K562 (cell line): ENCODE results near the gene ABCC5. TPM values are rescaled to one million over a fixed set of nuclear protein-coding genes. Genes with fewer than 3 reads are reported as not detected.

ENCODE experiments used
- ATAC-seq: fragments of 200-7000 bp; cut with Tn5 transposase; 3 replicates; pipeline ENCODE4 v1.9.1; 2020; ENCODE audit warnings: moderate library complexity
- BruUV-seq: library from RNA; stranded (reverse); fragments of 400-500 nt; replicated peaks from 2 replicates; lab custom pipeline; 2021; lab: Mats Ljungman, UMichigan
- CTCF ChIA-PET: fragments of 300-600 bp; formaldehyde crosslinking; extraction: SDS; loops from one replicate; lab custom pipeline; 2021; ENCODE audit warnings: low intra/inter-chr PET ratio; lab: Yijun Ruan, JAX
- POLR2A ChIA-PET: fragments of 300-600, 350-650 bp; sonication (Branson Sonifier 250); formaldehyde crosslinking; extraction: SDS; loops from one replicate; lab custom pipeline; 2021; ENCODE audit warnings: antibody characterized with exemption, inconsistent platforms; lab: Yijun Ruan, JAX
- DNase-seq, 4 experiments: peaks; one replicate each; pipeline versions ENCODE4 v3.0.0 to v3.0.0-alpha.2; 2011 to 2018; ENCODE audit warnings: low spot score in 3 of 4, mixed read lengths in 3 of 4; ENCODE audit errors: extremely low read depth in 1 of 4
- FAIRE-seq: peaks from 2 replicates; lab custom pipeline; 2011; peaks lifted over from hg19 to GRCh38; lab: Jason Lieb, UNC
- H2AFZ ChIP-seq: 2 replicates; pipeline ENCODE4 v1.6.0; 2011; ENCODE audit warnings: low read depth, low read length, control low read depth, inconsistent platforms
- H3K27ac ChIP-seq: fragments of 200-600 bp; 3 replicates; pipeline ENCODE4 v1.8.0; 2011; ENCODE audit warnings: low read depth, mild to moderate bottlenecking, control low read depth, inconsistent platforms, low read length, moderate library complexity, mixed read lengths; ENCODE audit errors: extremely low read depth
- H3K27me3 ChIP-seq, 2 experiments: fragments of 300-600 bp in 1 of 2; 2 replicates in 1 of 2; 3 replicates in 1 of 2; pipeline versions ENCODE4 v1.6.0 to v1.8.0; 2011; ENCODE audit warnings: inconsistent platforms in 2 of 2, low read length in 2 of 2, mild to moderate bottlenecking in 1 of 2, mixed read lengths in 1 of 2, moderate library complexity in 1 of 2; ENCODE audit not compliant: control insufficient read depth in 2 of 2, insufficient read depth in 2 of 2
- H3K36me3 ChIP-seq: fragments of 300-600 bp; 3 replicates; pipeline ENCODE4 v1.8.0; 2011; ENCODE audit warnings: mild to moderate bottlenecking, low read length, inconsistent platforms; ENCODE audit not compliant: control insufficient read depth, insufficient read depth
- H3K4me1 ChIP-seq, 2 experiments: fragments of 200-600 bp in 1 of 2; replicated peaks in 1 of 2; 2 replicates in 1 of 2; 3 replicates in 1 of 2; pipeline versions ENCODE4 v1.5.1 to v1.8.0; 2011; ENCODE audit warnings: inconsistent platforms in 2 of 2, low read length in 2 of 2, mild to moderate bottlenecking in 1 of 2, mixed read lengths in 1 of 2, moderate library complexity in 1 of 2; ENCODE audit not compliant: control insufficient read depth in 2 of 2, insufficient read depth in 2 of 2
- H3K4me2 ChIP-seq: 2 replicates; pipeline ENCODE4 v1.6.1; 2011; ENCODE audit warnings: low read length, control low read depth, inconsistent platforms, mixed read lengths; ENCODE audit not compliant: insufficient read depth
- H3K4me3 ChIP-seq: fragments of 200-600 bp; sonication (generic), shearing (Covaris generic); 2 replicates; pipeline ENCODE4 v1.5.1; 2016; ENCODE audit warnings: control low read depth, inconsistent platforms
- H3K79me2 ChIP-seq: fragments of 200-600 bp; 3 replicates; pipeline ENCODE4 v1.8.0; 2011; ENCODE audit warnings: low read length, inconsistent platforms; ENCODE audit not compliant: control insufficient read depth, insufficient read depth
- H3K9ac ChIP-seq, 2 experiments: 2 replicates each; pipeline versions ENCODE4 v1.6.0 to v1.6.1; 2011; ENCODE audit warnings: low read depth in 2 of 2, low read length in 2 of 2, control low read depth in 1 of 2, inconsistent platforms in 1 of 2, mild to moderate bottlenecking in 1 of 2, mixed read lengths in 1 of 2; ENCODE audit not compliant: insufficient read depth in 1 of 2
- H3K9me1 ChIP-seq: one replicate; pipeline ENCODE4 v1.6.0; 2011; ENCODE audit warnings: inconsistent platforms, mild to moderate bottlenecking, low read length, moderate library complexity; ENCODE audit not compliant: control insufficient read depth, insufficient read depth
- H3K9me3 ChIP-seq: replicated peaks from 2 replicates; pipeline ENCODE4 v1.5.1; 2011; ENCODE audit warnings: low read depth, low read length, inconsistent platforms; ENCODE audit not compliant: control insufficient read depth, insufficient read depth
- H4K20me1 ChIP-seq: replicated peaks from 2 replicates; pipeline ENCODE4 v1.6.1; 2011; ENCODE audit warnings: low read length, inconsistent platforms, mixed read lengths; ENCODE audit not compliant: control insufficient read depth, insufficient read depth
- DEAF1 ChIP-seq: fragments of 450-650 bp; formaldehyde crosslinking; IDR thresholded peaks from 2 replicates; pipeline ENCODE4 v1.4.0; 2020; ENCODE audit warnings: mild to moderate bottlenecking, moderate library complexity
- HMGN3 ChIP-seq: IDR thresholded peaks from 2 replicates; pipeline ENCODE4 v1.6.1; 2011; ENCODE audit warnings: borderline replicate concordance, low read depth, mild to moderate bottlenecking, mixed read lengths, low read length; ENCODE audit not compliant: insufficient read length; ENCODE audit errors: extremely low read depth
- HNRNPLL ChIP-seq: fragments of 200-400 bp; formaldehyde crosslinking; IDR thresholded peaks from 2 replicates; pipeline ENCODE4 v1.6.1; 2017; ENCODE audit warnings: low read length, low read depth, mild to moderate bottlenecking; ENCODE audit not compliant: poor library complexity, severe bottlenecking
- ILK ChIP-seq: fragments of 450-650 bp; IDR thresholded peaks from 2 replicates; pipeline ENCODE4 v1.6.1; 2016; ENCODE audit warnings: missing genetic modification characterization, low read depth, mild to moderate bottlenecking, missing compliant biosample characterization, moderate library complexity, borderline replicate concordance
- MCM7 ChIP-seq, 2 experiments: fragments of 450-650 bp; IDR thresholded peaks; 2 replicates each; pipeline ENCODE4 v1.6.1; 2016 to 2018
- NR2F6 ChIP-seq: fragments of 450-650 bp; formaldehyde crosslinking; IDR thresholded peaks from 2 replicates; pipeline ENCODE4 v1.4.0; 2020; ENCODE audit warnings: mild to moderate bottlenecking
- NR4A1 ChIP-seq, 2 experiments: fragments of 250-450 bp in 1 of 2; fragments of 450-650 bp in 1 of 2; sonication (Bioruptor Pico) in 1 of 2; IDR thresholded peaks; 2 replicates each; pipeline versions ENCODE4 v1.4.0 to v1.6.1; 2016 to 2020; ENCODE audit warnings: mild to moderate bottlenecking in 2 of 2, missing compliant biosample characterization in 1 of 2, missing genetic modification characterization in 1 of 2, moderate library complexity in 1 of 2
- OTX1 ChIP-seq: fragments of 450-650 bp; formaldehyde crosslinking; IDR thresholded peaks from 2 replicates; pipeline ENCODE4 v1.4.0; 2022; ENCODE audit warnings: mild to moderate bottlenecking
- SMARCE1 ChIP-seq: fragments of 450-650 bp; IDR thresholded peaks from 2 replicates; pipeline ENCODE4 v1.7.1; 2016; ENCODE audit warnings: mild to moderate bottlenecking
- TBL1XR1 ChIP-seq, 2 experiments: IDR thresholded peaks; 2 replicates each; pipeline ENCODE4 v1.6.1; 2012; ENCODE audit warnings: improper control_type of control experiment in 2 of 2, low read length in 2 of 2, mild to moderate bottlenecking in 1 of 2
- ZBTB5 ChIP-seq: fragments of 450-650 bp; IDR thresholded peaks from 2 replicates; pipeline ENCODE4 v1.6.1; 2017; ENCODE audit warnings: antibody characterized with exemption
- ZNF165 ChIP-seq: fragments of 250-450 bp; sonication (Bioruptor Pico); IDR thresholded peaks from 2 replicates; pipeline ENCODE4 v1.4.0; 2020; ENCODE audit warnings: borderline replicate concordance
- ZSCAN32 ChIP-seq: fragments of 450-650 bp; formaldehyde crosslinking; IDR thresholded peaks from 2 replicates; pipeline ENCODE4 v1.4.0; 2020; ENCODE audit warnings: mild to moderate bottlenecking, moderate library complexity
- WGBS: fragments of 100-300 bp; shearing (Covaris generic); methylation state at CpG from one replicate; pipeline ENCODE4 v1.1.6; 2016; ENCODE audit warnings: low coverage, mixed read lengths; ENCODE audit not compliant: insufficient coverage; ENCODE audit errors: missing lambda C conversion rate; 5-methylcytosine and 5-hydroxymethylcytosine counted together
- in situ Hi-C: fragments of 300-500 bp; cut with MboI; formaldehyde crosslinking; loops from 4 replicates; pipeline ENCODE4 v1.15.0; 2018; ENCODE audit warnings: inconsistent platforms, mixed read lengths
- intact Hi-C: fragments of 100-400 bp; cut with micrococcal nuclease; formaldehyde crosslinking; loops from 2 replicates; pipeline ENCODE4 v1.14.2; 2022
- polyA plus RNA-seq, 8 experiments: library from polyadenylated mRNA; depleted of rRNA in 4 of 8; stranded (reverse) in 5 of 8; unstranded in 3 of 8; fragments of >200 nt; fragmentation: Nextera tagmentation in 2 of 8; fragmentation: Illumina TruSeq in 1 of 8; extraction: Ambion mirVana in 2 of 8; extraction: Trizol in 1 of 8; gene quantifications; 2 replicates each; pipeline versions ENCODE4 v1.2.1 to v1.2.3, GENCODE V29; 2011 to 2014; ENCODE audit warnings: inconsistent platforms in 1 of 8, missing spikeins in 1 of 8
- total RNA-seq, 7 experiments: library from RNA; depleted of rRNA in 6 of 7; stranded (reverse); fragments of >200 nt in 6 of 7; fragmentation: Illumina TruSeq in 2 of 7; extraction: Trizol in 2 of 7; gene quantifications; 2 replicates each; pipeline versions ENCODE4 v1.2.1 to v1.2.3, GENCODE V29; 2011 to 2021; ENCODE audit warnings: low replicate concordance in 1 of 7
- TF ChIP-seq, protein P1 (sequence below): fragments of 450-650 bp; formaldehyde crosslinking; IDR thresholded peaks from 2 replicates; pipeline ENCODE4 v1.4.0; 2022; ENCODE audit warnings: missing genetic modification characterization
- TF ChIP-seq, protein P2 (sequence below): sonication (generic); formaldehyde crosslinking; IDR thresholded peaks from 2 replicates; pipeline ENCODE4 v1.8.1; 2023; ENCODE audit warnings: mild to moderate bottlenecking, missing genetic modification reagents

Gene ABCC5
- total and polyA plus RNA-seq, 9 of the 15 experiments (the other 6 are each of a cell fraction or from before 2014, with no cell fraction given), result 22.0 to 53.0 (median 41.9) TPM

GRCh38 chr3:183968666-183969245 lies 48.9 kb downstream of the ABCC5 start:
- ChIA-PET POLR2A (interaction anchor here (0.7 to 1.8 kb wide), 2 partner anchors 14 to 180 kb away, joined by 3 to 4 read pairs; no protein-coding TSS in a partner anchor), CTCF (no interaction called here)
- H3K36me3 ChIP-seq, result peaks cover 86% of the 10 kb centered on the region
- DNase-seq, result no peak
- no peak for ATAC-seq
- WGBS, result 83% methylated on average over 4 of the region's 4 CpGs
- no peak for FAIRE-seq
- no TSS peak for BruUV-seq
- no peak overlapping the region for H3K4me3 ChIP-seq
- intact Hi-C loops (no loop called here), in situ Hi-C loops (no loop called here)
- H3K27ac ChIP-seq, result no peak overlapping the region
- H3K79me2 ChIP-seq, result no peaks in the 10 kb centered on the region
- H2AFZ ChIP-seq, result no peak overlapping the region
- H3K9me3 ChIP-seq, result no peaks in the 10 kb centered on the region
- no peak overlapping the region for H3K9ac ChIP-seq
- H3K4me1 ChIP-seq, result no peaks in the 10 kb centered on the region
- no peaks in the 10 kb centered on the region for H3K9me1 ChIP-seq
- H3K4me2 ChIP-seq, result no peak overlapping the region
- H3K27me3 ChIP-seq, result no peaks in the 10 kb centered on the region
- no peaks in the 10 kb centered on the region for H4K20me1 ChIP-seq
- TF ChIP-seq HNRNPLL (no peak), DEAF1 (CRISPR knock-in tag) (no peak), ZNF165 (CRISPR knock-in tag) (no peak), OTX1 (CRISPR knock-in tag) (no peak), NR2F6 (no peak), MCM7 (IDR thresholded peaks at IDR 0.05) (no peak), ZBTB5 (no peak), HMGN3 (no peak), NR4A1 (CRISPR knock-in tag; IDR thresholded peaks at IDR 0.05) (no peak), NR4A1 (tag; IDR thresholded peaks at IDR 0.05) (no peak), SMARCE1 (no peak), ILK (tag) (no peak), ZSCAN32 (CRISPR knock-in tag) (no peak), TBL1XR1 (IDR thresholded peaks at IDR 0.05; ENCODE audit: low read length in 2 of 2) (no peak)
- TF ChIP-seq, protein P1, sequence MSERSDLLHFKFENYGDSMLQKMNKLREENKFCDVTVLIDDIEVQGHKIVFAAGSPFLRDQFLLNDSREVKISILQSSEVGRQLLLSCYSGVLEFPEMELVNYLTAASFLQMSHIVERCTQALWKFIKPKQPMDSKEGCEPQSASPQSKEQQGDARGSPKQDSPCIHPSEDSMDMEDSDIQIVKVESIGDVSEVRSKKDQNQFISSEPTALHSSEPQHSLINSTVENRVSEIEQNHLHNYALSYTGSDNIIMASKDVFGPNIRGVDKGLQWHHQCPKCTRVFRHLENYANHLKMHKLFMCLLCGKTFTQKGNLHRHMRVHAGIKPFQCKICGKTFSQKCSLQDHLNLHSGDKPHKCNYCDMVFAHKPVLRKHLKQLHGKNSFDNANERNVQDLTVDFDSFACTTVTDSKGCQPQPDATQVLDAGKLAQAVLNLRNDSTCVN (CRISPR knock-in tag), result no peak
- TF ChIP-seq, protein P2, sequence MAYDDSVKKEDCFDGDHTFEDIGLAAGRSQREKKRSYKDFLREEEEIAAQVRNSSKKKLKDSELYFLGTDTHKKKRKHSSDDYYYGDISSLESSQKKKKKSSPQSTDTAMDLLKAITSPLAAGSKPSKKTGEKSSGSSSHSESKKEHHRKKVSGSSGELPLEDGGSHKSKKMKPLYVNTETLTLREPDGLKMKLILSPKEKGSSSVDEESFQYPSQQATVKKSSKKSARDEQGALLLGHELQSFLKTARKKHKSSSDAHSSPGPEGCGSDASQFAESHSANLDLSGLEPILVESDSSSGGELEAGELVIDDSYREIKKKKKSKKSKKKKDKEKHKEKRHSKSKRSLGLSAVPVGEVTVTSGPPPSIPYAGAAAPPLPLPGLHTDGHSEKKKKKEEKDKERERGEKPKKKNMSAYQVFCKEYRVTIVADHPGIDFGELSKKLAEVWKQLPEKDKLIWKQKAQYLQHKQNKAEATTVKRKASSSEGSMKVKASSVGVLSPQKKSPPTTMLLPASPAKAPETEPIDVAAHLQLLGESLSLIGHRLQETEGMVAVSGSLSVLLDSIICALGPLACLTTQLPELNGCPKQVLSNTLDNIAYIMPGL (CRISPR knock-in tag), result no peak
